ENCODE results near the gene TMEM62. TPM values are rescaled to one million over a fixed set of nuclear protein-coding genes. Genes with fewer than 3 reads are reported as not detected.

Gene TMEM62
- total and polyA plus RNA-seq, 9 of the 15 experiments (the other 6 are each of a cell fraction or from before 2014, with no cell fraction given): 4.4 to 16.6 (median 11.1) TPM

DNA sequence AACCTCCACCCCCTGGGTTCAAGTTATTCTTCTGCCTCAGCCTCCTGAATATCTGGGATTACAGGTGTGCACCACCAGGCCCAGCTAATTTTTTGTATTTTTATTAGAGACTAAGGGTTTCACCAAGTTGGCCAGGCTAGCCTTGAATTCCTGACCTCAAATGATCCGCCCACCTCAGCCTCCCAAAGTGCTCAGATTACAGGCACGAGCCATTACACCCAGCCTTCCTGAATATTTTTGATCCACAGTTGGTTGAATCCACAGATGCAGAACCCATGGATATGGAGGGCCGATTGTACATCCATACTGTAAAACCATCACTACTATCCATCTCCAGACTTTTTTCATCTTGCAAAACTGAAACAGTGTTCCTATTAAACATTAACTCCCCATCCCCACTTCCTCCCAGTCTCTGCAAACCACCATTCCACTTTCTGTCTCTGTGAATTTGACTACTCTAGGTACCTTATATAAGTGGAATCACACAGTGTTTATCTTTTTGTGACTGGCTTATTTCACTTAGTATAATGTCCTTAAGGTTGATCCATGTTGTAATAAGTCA lies 8.2 kb upstream of the TMEM62 start:
- Histone ChIP-seq H3K4me1 (replicated peaks in 1 of 2; ENCODE audit: control insufficient read depth in 2 of 2, insufficient read depth in 2 of 2, low read length in 2 of 2) (peaks cover 10 to 12% of the 10 kb centered on the region in 2 experiments; a peak in 4 of 5 replicates), H3K36me3 (ENCODE audit: control insufficient read depth, insufficient read depth, low read length) (no peaks in the 10 kb centered on the region), H3K27me3 (ENCODE audit: control insufficient read depth in 2 of 2, insufficient read depth in 2 of 2, low read length in 2 of 2) (no peaks in the 10 kb centered on the region), H3K9me3 (replicated peaks; ENCODE audit: control insufficient read depth, insufficient read depth, low read depth, low read length) (0 out of 2 replicates have a peak, but pooled peaks cover 3% of the 10 kb centered on the region), H3K4me2 (ENCODE audit: insufficient read depth, low read length) (no peak overlapping the region), H3K79me2 (ENCODE audit: control insufficient read depth, insufficient read depth, low read length) (no peaks in the 10 kb centered on the region), H3K9ac (ENCODE audit: insufficient read depth in 1 of 2, low read depth in 2 of 2, low read length in 2 of 2) (no peak overlapping the region), H3K27ac (ENCODE audit: extremely low read depth, low read depth, low read length) (no peak overlapping the region), H4K20me1 (replicated peaks; ENCODE audit: control insufficient read depth, insufficient read depth, low read length) (no peaks in the 10 kb centered on the region), H3K4me3 (no peak overlapping the region), H3K9me1 (ENCODE audit: control insufficient read depth, insufficient read depth, low read length) (no peaks in the 10 kb centered on the region), H2AFZ (ENCODE audit: low read depth, low read length) (no peak overlapping the region)
- 44% methylated on average over 3 of the region's 3 CpGs for WGBS (ENCODE audit: insufficient coverage, low coverage, missing lambda C conversion rate)
- intact Hi-C loops (cut with micrococcal nuclease) (no loop called here), in situ Hi-C loops (cut with MboI) (no loop called here)
- TF ChIP-seq, protein P1, sequence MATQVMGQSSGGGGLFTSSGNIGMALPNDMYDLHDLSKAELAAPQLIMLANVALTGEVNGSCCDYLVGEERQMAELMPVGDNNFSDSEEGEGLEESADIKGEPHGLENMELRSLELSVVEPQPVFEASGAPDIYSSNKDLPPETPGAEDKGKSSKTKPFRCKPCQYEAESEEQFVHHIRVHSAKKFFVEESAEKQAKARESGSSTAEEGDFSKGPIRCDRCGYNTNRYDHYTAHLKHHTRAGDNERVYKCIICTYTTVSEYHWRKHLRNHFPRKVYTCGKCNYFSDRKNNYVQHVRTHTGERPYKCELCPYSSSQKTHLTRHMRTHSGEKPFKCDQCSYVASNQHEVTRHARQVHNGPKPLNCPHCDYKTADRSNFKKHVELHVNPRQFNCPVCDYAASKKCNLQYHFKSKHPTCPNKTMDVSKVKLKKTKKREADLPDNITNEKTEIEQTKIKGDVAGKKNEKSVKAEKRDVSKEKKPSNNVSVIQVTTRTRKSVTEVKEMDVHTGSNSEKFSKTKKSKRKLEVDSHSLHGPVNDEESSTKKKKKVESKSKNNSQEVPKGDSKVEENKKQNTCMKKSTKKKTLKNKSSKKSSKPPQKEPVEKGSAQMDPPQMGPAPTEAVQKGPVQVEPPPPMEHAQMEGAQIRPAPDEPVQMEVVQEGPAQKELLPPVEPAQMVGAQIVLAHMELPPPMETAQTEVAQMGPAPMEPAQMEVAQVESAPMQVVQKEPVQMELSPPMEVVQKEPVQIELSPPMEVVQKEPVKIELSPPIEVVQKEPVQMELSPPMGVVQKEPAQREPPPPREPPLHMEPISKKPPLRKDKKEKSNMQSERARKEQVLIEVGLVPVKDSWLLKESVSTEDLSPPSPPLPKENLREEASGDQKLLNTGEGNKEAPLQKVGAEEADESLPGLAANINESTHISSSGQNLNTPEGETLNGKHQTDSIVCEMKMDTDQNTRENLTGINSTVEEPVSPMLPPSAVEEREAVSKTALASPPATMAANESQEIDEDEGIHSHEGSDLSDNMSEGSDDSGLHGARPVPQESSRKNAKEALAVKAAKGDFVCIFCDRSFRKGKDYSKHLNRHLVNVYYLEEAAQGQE (IDR thresholded peaks at IDR 0.05; ENCODE audit: borderline replicate concordance): no peak
- TF ChIP-seq, protein P1 (CRISPR knock-in tag; IDR thresholded peaks at IDR 0.05; ENCODE audit: low read depth): no peak
- TF ChIP-seq GABPB2 (CRISPR knock-in tag; conservative IDR thresholded peaks at IDR 0.05) (no peak), ESRRA (IDR thresholded peaks at IDR 0.05; ENCODE audit: borderline replicate concordance, low read depth) (no peak), PPARD (CRISPR knock-in tag; IDR thresholded peaks at IDR 0.05) (no peak)
- DNase-seq (ENCODE audit: extremely low read depth in 1 of 4, low spot score in 3 of 4) (no peak), FAIRE-seq (no peak), ATAC-seq (no peak)
- CTCF ChIA-PET (ENCODE audit: low intra/inter-chr PET ratio): no interaction called here
- BruUV-seq (replicated peaks): no TSS peak
- POLR2A ChIA-PET: interaction anchor here (0.6 kb wide), 1 partner anchor 62 kb away, joined by 3 read pairs; no protein-coding TSS in a partner anchor

All from K562 (cell line).